Left ventricle myocardium inferior (tissue), 1 donor: ENCODE measurements around the gene CHAC1. TPM values are rescaled to one million over a fixed set of nuclear protein-coding genes. Genes with fewer than 3 reads are reported as not detected.

ENCODE experiments used
- DNase-seq: peaks from one replicate; pipeline ENCODE4 v3.0.0-alpha.2; 2020
- H3K27ac ChIP-seq: fragments of 200-600 bp; replicated peaks from 2 replicates; pipeline ENCODE4 v1.8.0; 2021
- H3K27me3 ChIP-seq: fragments of 200-600 bp; 2 replicates; pipeline ENCODE4 v1.8.0; 2021; ENCODE audit warnings: low read depth
- H3K36me3 ChIP-seq: fragments of 200-600 bp; 2 replicates; pipeline ENCODE4 v1.8.0; 2021
- H3K4me1 ChIP-seq: fragments of 200-600 bp; 2 replicates; pipeline ENCODE4 v1.8.0; 2021
- H3K4me3 ChIP-seq: fragments of 200-600 bp; 2 replicates; pipeline ENCODE4 v1.8.0; 2021; ENCODE audit warnings: mild to moderate bottlenecking, moderate library complexity
- H3K9me3 ChIP-seq: fragments of 200-600 bp; replicated peaks from 2 replicates; pipeline ENCODE4 v1.8.0; 2021
- intact Hi-C: fragments of 100-400 bp; cut with micrococcal nuclease; formaldehyde crosslinking; loops from one replicate; pipeline ENCODE4 v1.11.0; 2022
- total RNA-seq: library from RNA; stranded (reverse); fragmentation: NEBNext Ultra II Directional; extraction: Animal tissue kit (Norgen Biotek cat#: 25700); gene quantifications from one replicate; pipeline ENCODE4 v1.2.1, GENCODE V29; 2021
- TF ChIP-seq, protein P1 (sequence below): fragments of 200-600 bp; IDR thresholded peaks from 2 replicates; pipeline ENCODE4 v1.8.0; 2021; ENCODE audit warnings: antibody characterized with exemption, mild to moderate bottlenecking, borderline replicate concordance
- donor health status: DM: no; HTN: yes; CAD: no; lungs with severe emphysema.

Gene CHAC1
- total RNA-seq, 1 donor from 2014 or later, result 1.3 TPM

DNA sequence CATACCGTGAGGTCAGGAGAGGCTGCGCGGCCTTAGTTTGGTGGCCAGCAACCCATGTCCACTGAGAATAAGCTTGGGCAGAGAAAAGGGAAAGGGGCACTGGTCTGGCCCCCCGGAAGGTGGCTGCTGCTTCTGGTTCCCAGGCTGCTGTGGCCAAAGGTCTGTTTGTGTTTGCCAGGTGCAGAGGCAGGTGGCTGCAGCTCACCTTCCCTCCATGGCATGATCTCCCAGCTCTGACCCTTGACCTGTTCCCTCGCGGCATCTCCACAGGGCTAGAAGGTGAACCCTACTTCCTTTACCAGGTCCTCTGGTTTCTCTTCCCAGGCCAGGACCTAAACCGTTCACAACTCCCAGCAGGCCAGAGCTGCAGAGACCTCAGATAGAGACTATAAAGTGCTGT, 45.2 kb upstream of the CHAC1 start:
- intact Hi-C loops, result loop anchor here (5.0 kb wide), 2 partner anchors 34 to 109 kb away; no protein-coding TSS in a partner anchor
- Histone ChIP-seq H3K9me3 (no peaks in the 10 kb centered on the region), H3K27me3 (no peaks in the 10 kb centered on the region), H3K4me1 (peaks cover 67% of the 10 kb centered on the region), H3K27ac (peak overlapping the region; percentile 98), H3K4me3 (no peak overlapping the region), H3K36me3 (peaks cover 7% of the 10 kb centered on the region)
- DNase-seq, result no peak
- TF ChIP-seq, protein P1, sequence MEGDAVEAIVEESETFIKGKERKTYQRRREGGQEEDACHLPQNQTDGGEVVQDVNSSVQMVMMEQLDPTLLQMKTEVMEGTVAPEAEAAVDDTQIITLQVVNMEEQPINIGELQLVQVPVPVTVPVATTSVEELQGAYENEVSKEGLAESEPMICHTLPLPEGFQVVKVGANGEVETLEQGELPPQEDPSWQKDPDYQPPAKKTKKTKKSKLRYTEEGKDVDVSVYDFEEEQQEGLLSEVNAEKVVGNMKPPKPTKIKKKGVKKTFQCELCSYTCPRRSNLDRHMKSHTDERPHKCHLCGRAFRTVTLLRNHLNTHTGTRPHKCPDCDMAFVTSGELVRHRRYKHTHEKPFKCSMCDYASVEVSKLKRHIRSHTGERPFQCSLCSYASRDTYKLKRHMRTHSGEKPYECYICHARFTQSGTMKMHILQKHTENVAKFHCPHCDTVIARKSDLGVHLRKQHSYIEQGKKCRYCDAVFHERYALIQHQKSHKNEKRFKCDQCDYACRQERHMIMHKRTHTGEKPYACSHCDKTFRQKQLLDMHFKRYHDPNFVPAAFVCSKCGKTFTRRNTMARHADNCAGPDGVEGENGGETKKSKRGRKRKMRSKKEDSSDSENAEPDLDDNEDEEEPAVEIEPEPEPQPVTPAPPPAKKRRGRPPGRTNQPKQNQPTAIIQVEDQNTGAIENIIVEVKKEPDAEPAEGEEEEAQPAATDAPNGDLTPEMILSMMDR, result no peak

DNA sequence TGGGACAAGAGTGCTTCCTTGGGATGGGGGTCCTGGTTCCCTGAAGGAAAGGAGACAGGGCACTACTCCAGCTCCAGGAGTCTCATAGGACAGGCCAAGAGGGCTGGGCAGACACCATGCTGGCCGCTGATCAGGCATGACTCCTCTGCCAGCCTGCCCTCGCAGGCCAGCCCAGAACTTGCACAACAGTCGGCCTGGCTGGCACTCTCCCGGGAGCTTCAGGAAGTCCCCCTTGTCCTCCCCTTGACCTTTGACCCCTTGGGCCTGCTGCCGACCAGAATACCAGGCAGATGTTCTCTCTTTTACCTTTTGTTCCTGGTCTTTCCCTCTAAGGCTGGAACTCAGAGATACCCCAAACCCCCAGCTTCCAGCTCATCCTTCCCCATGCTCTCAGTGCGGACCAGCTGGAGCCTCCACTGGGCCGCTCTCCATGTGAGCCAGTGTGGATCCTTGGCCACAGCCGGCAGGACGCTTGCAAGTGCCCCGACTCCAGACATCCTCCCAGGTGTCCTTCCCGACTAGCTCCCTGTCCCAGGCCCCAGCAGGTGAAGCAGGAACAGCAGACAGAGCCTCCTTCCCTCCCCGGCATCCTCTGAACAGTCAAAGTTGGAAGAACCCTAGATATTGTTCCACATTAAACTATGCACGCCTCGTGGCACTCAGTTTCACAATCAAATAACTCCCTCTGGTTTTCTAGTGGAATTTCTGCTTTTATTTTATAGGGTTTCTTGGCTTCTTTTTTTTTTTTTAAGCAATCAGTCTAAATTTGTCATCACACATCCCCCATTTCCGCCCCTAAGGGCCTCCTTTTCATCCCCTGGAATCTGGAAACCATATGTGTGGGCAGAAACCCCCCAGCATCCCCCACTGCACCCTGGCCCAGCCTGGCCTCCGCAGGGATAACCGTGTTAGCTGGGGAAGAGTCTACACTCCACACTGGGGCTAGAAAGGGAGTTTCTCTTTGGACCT, 43.3 kb upstream of the CHAC1 start:
- TF ChIP-seq, protein P1, result no peak
- Histone ChIP-seq H3K4me3 (no peak overlapping the region), H3K4me1 (peaks cover 56% of the 10 kb centered on the region), H3K27ac (peak overlapping the region; percentile 8), H3K27me3 (no peaks in the 10 kb centered on the region), H3K36me3 (no peaks in the 10 kb centered on the region), H3K9me3 (no peaks in the 10 kb centered on the region)
- DNase-seq, result no peak
- intact Hi-C loops, result loop anchor here (5.0 kb wide), 2 partner anchors 32 to 107 kb away; no protein-coding TSS in a partner anchor

DNA sequence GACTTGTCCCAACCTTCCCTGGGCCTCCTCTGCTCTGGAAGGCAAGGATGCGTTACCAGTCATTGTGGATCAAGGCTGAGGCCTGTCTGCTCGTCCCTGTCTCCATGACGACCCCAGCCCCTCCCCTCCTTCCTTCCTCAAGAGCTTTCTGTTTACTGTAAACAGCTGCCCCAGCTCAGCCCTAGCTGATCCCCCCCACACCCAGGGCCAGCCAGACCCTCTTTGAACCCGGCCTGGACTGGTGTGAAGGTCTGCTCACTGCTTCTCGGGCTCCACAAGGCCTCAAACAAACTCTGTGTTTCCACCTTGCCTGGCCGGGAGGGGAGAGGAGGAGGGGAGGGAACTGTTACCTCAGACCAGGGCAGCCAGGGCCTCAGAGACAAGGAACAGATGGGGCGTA, 42.1 kb upstream of the CHAC1 start:
- TF ChIP-seq, protein P1, result no peak
- intact Hi-C loops, result no loop called here
- Histone ChIP-seq H3K4me1 (peaks cover 53% of the 10 kb centered on the region), H3K4me3 (no peak overlapping the region), H3K27ac (no peak overlapping the region), H3K36me3 (no peaks in the 10 kb centered on the region), H3K27me3 (no peaks in the 10 kb centered on the region), H3K9me3 (no peaks in the 10 kb centered on the region)
- no peak for DNase-seq

- H3K27ac ChIP-seq, result no peak overlapping the region
Measured at GRCh38 chr15:40911693-40912092, 41.6 kb upstream of the CHAC1 start.

GRCh38 chr15:40912478-40912877, 40.8 kb upstream of the CHAC1 start:
- Histone ChIP-seq H3K27me3 (no peaks in the 10 kb centered on the region), H3K4me3 (no peak overlapping the region), H3K9me3 (no peaks in the 10 kb centered on the region), H3K4me1 (peaks cover 42% of the 10 kb centered on the region), H3K27ac (no peak overlapping the region), H3K36me3 (no peaks in the 10 kb centered on the region)
- TF ChIP-seq, protein P1, result no peak
- intact Hi-C loops, result no loop called here
- DNase-seq, result no peak

More at GRCh38 chr15:40911693-40912092, 41.6 kb upstream of the CHAC1 start:
- H3K27me3 ChIP-seq, result no peaks in the 10 kb centered on the region
- TF ChIP-seq, protein P1, result no peak
- no peaks in the 10 kb centered on the region for H3K36me3 ChIP-seq
- no peak for DNase-seq
- H3K4me3 ChIP-seq, result no peak overlapping the region
- H3K4me1 ChIP-seq, result peaks cover 47% of the 10 kb centered on the region
- H3K9me3 ChIP-seq, result no peaks in the 10 kb centered on the region
- intact Hi-C loops, result no loop called here
